K562 (cell line): ENCODE measurements around the gene YKT6. TPM values are rescaled to one million over a fixed set of nuclear protein-coding genes. Genes with fewer than 3 reads are reported as not detected.

Source experiments
- ATAC-seq: fragments of 200-7000 bp; cut with Tn5 transposase; 3 replicates; pipeline ENCODE4 v1.9.1; 2020; ENCODE audit warnings: moderate library complexity
- BruUV-seq: library from RNA; stranded (reverse); fragments of 400-500 nt; replicated peaks from 2 replicates; lab custom pipeline; 2021; lab: Mats Ljungman, UMichigan
- CTCF ChIA-PET: fragments of 300-600 bp; formaldehyde crosslinking; extraction: SDS; loops from one replicate; lab custom pipeline; 2021; ENCODE audit warnings: low intra/inter-chr PET ratio; lab: Yijun Ruan, JAX
- POLR2A ChIA-PET: fragments of 300-600, 350-650 bp; sonication (Branson Sonifier 250); formaldehyde crosslinking; extraction: SDS; loops from one replicate; lab custom pipeline; 2021; ENCODE audit warnings: antibody characterized with exemption, inconsistent platforms; lab: Yijun Ruan, JAX
- DNase-seq, 4 experiments: peaks; one replicate each; pipeline versions ENCODE4 v3.0.0 to v3.0.0-alpha.2; 2011 to 2018; ENCODE audit warnings: low spot score in 3 of 4, mixed read lengths in 3 of 4; ENCODE audit errors: extremely low read depth in 1 of 4
- FAIRE-seq: peaks from 2 replicates; lab custom pipeline; 2011; peaks lifted over from hg19 to GRCh38; lab: Jason Lieb, UNC
- H2AFZ ChIP-seq: 2 replicates; pipeline ENCODE4 v1.6.0; 2011; ENCODE audit warnings: low read depth, low read length, control low read depth, inconsistent platforms
- H3K27ac ChIP-seq: fragments of 200-600 bp; 3 replicates; pipeline ENCODE4 v1.8.0; 2011; ENCODE audit warnings: low read depth, mild to moderate bottlenecking, control low read depth, inconsistent platforms, low read length, moderate library complexity, mixed read lengths; ENCODE audit errors: extremely low read depth
- H3K27me3 ChIP-seq, 2 experiments: fragments of 300-600 bp in 1 of 2; 2 replicates in 1 of 2; 3 replicates in 1 of 2; pipeline versions ENCODE4 v1.6.0 to v1.8.0; 2011; ENCODE audit warnings: inconsistent platforms in 2 of 2, low read length in 2 of 2, mild to moderate bottlenecking in 1 of 2, mixed read lengths in 1 of 2, moderate library complexity in 1 of 2; ENCODE audit not compliant: control insufficient read depth in 2 of 2, insufficient read depth in 2 of 2
- H3K36me3 ChIP-seq: fragments of 300-600 bp; 3 replicates; pipeline ENCODE4 v1.8.0; 2011; ENCODE audit warnings: mild to moderate bottlenecking, low read length, inconsistent platforms; ENCODE audit not compliant: control insufficient read depth, insufficient read depth
- H3K4me1 ChIP-seq, 2 experiments: fragments of 200-600 bp in 1 of 2; replicated peaks in 1 of 2; 2 replicates in 1 of 2; 3 replicates in 1 of 2; pipeline versions ENCODE4 v1.5.1 to v1.8.0; 2011; ENCODE audit warnings: inconsistent platforms in 2 of 2, low read length in 2 of 2, mild to moderate bottlenecking in 1 of 2, mixed read lengths in 1 of 2, moderate library complexity in 1 of 2; ENCODE audit not compliant: control insufficient read depth in 2 of 2, insufficient read depth in 2 of 2
- H3K4me2 ChIP-seq: 2 replicates; pipeline ENCODE4 v1.6.1; 2011; ENCODE audit warnings: low read length, control low read depth, inconsistent platforms, mixed read lengths; ENCODE audit not compliant: insufficient read depth
- H3K4me3 ChIP-seq: fragments of 200-600 bp; sonication (generic), shearing (Covaris generic); 2 replicates; pipeline ENCODE4 v1.5.1; 2016; ENCODE audit warnings: control low read depth, inconsistent platforms
- H3K79me2 ChIP-seq: fragments of 200-600 bp; 3 replicates; pipeline ENCODE4 v1.8.0; 2011; ENCODE audit warnings: low read length, inconsistent platforms; ENCODE audit not compliant: control insufficient read depth, insufficient read depth
- H3K9ac ChIP-seq, 2 experiments: 2 replicates each; pipeline versions ENCODE4 v1.6.0 to v1.6.1; 2011; ENCODE audit warnings: low read depth in 2 of 2, low read length in 2 of 2, control low read depth in 1 of 2, inconsistent platforms in 1 of 2, mild to moderate bottlenecking in 1 of 2, mixed read lengths in 1 of 2; ENCODE audit not compliant: insufficient read depth in 1 of 2
- H3K9me1 ChIP-seq: one replicate; pipeline ENCODE4 v1.6.0; 2011; ENCODE audit warnings: inconsistent platforms, mild to moderate bottlenecking, low read length, moderate library complexity; ENCODE audit not compliant: control insufficient read depth, insufficient read depth
- H3K9me3 ChIP-seq: replicated peaks from 2 replicates; pipeline ENCODE4 v1.5.1; 2011; ENCODE audit warnings: low read depth, low read length, inconsistent platforms; ENCODE audit not compliant: control insufficient read depth, insufficient read depth
- H4K20me1 ChIP-seq: replicated peaks from 2 replicates; pipeline ENCODE4 v1.6.1; 2011; ENCODE audit warnings: low read length, inconsistent platforms, mixed read lengths; ENCODE audit not compliant: control insufficient read depth, insufficient read depth
- CBX3 ChIP-seq, 2 experiments: IDR thresholded peaks; 1 replicate in 1 of 2; 2 replicates in 1 of 2; pipeline ENCODE4 v1.6.1; 2012; ENCODE audit warnings: inconsistent platforms in 2 of 2, low read length in 2 of 2, borderline replicate concordance in 1 of 2, control low read depth in 1 of 2
- FUS ChIP-seq: fragments of 200-400 bp; formaldehyde crosslinking; optimal IDR thresholded peaks from 2 replicates; pipeline ENCODE3; 2017; ENCODE audit warnings: low read depth, low read length
- NBN ChIP-seq: fragments of 450-650 bp; IDR thresholded peaks from 2 replicates; pipeline ENCODE4 v1.6.1; 2016; ENCODE audit warnings: low read depth, mild to moderate bottlenecking
- RBM14 ChIP-seq: fragments of 200-400 bp; formaldehyde crosslinking; IDR thresholded peaks from 2 replicates; pipeline ENCODE4 v1.6.1; 2018; ENCODE audit warnings: low read depth, mild to moderate bottlenecking, low read length, moderate library complexity, borderline replicate concordance; ENCODE audit not compliant: insufficient read depth
- SOX6 ChIP-seq: fragments of 450-650 bp; IDR thresholded peaks from 2 replicates; pipeline ENCODE4 v1.6.1; 2014; ENCODE audit warnings: mild to moderate bottlenecking
- SREBF2 ChIP-seq: sonication (generic); formaldehyde crosslinking; IDR thresholded peaks from 2 replicates; pipeline ENCODE4 v1.4.0; 2020; ENCODE audit warnings: mild to moderate bottlenecking, missing genetic modification reagents
- TOE1 ChIP-seq, 2 experiments: fragments of 450-650 bp in 1 of 2; sonication (generic) in 1 of 2; formaldehyde crosslinking in 1 of 2; IDR thresholded peaks; 2 replicates each; pipeline versions ENCODE4 v1.7.1 to v1.8.0; 2016 to 2022; ENCODE audit warnings: borderline replicate concordance in 2 of 2, mild to moderate bottlenecking in 2 of 2, antibody characterized with exemption in 1 of 2, inconsistent platforms in 1 of 2, low read depth in 1 of 2, missing genetic modification reagents in 1 of 2, moderate library complexity in 1 of 2
- TSC22D4 ChIP-seq: fragments of 450-650 bp; IDR thresholded peaks from 2 replicates; pipeline ENCODE4 v1.6.1; 2016; ENCODE audit warnings: missing genetic modification characterization, missing biosample characterization, control low read depth
- ZNF384 ChIP-seq: IDR thresholded peaks from 2 replicates; pipeline ENCODE4 v1.6.1; 2012; ENCODE audit warnings: low read depth, low read length, improper control_type of control experiment
- ZNF408 ChIP-seq: fragments of 250-450 bp; sonication (Bioruptor Pico); IDR thresholded peaks from 2 replicates; pipeline ENCODE4 v1.4.0; 2020; ENCODE audit warnings: low read depth, mild to moderate bottlenecking, moderate library complexity
- WGBS: fragments of 100-300 bp; shearing (Covaris generic); methylation state at CpG from one replicate; pipeline ENCODE4 v1.1.6; 2016; ENCODE audit warnings: low coverage, mixed read lengths; ENCODE audit not compliant: insufficient coverage; ENCODE audit errors: missing lambda C conversion rate; 5-methylcytosine and 5-hydroxymethylcytosine counted together
- in situ Hi-C: fragments of 300-500 bp; cut with MboI; formaldehyde crosslinking; loops from 4 replicates; pipeline ENCODE4 v1.15.0; 2018; ENCODE audit warnings: inconsistent platforms, mixed read lengths
- intact Hi-C: fragments of 100-400 bp; cut with micrococcal nuclease; formaldehyde crosslinking; loops from 2 replicates; pipeline ENCODE4 v1.14.2; 2022
- polyA plus RNA-seq, 8 experiments: library from polyadenylated mRNA; depleted of rRNA in 4 of 8; stranded (reverse) in 5 of 8; unstranded in 3 of 8; fragments of >200 nt; fragmentation: Nextera tagmentation in 2 of 8; fragmentation: Illumina TruSeq in 1 of 8; extraction: Ambion mirVana in 2 of 8; extraction: Trizol in 1 of 8; gene quantifications; 2 replicates each; pipeline versions ENCODE4 v1.2.1 to v1.2.3, GENCODE V29; 2011 to 2014; ENCODE audit warnings: inconsistent platforms in 1 of 8, missing spikeins in 1 of 8
- total RNA-seq, 7 experiments: library from RNA; depleted of rRNA in 6 of 7; stranded (reverse); fragments of >200 nt in 6 of 7; fragmentation: Illumina TruSeq in 2 of 7; extraction: Trizol in 2 of 7; gene quantifications; 2 replicates each; pipeline versions ENCODE4 v1.2.1 to v1.2.3, GENCODE V29; 2011 to 2021; ENCODE audit warnings: low replicate concordance in 1 of 7
- TF ChIP-seq, protein P1 (sequence below): sonication (generic); formaldehyde crosslinking; IDR thresholded peaks from 2 replicates; pipeline ENCODE4 v1.9.0; 2022; ENCODE audit warnings: mild to moderate bottlenecking, missing genetic modification reagents
- TF ChIP-seq, protein P2 (sequence below): fragments of 450-650 bp; formaldehyde crosslinking; IDR thresholded peaks from 2 replicates; pipeline ENCODE4 v1.4.0; 2020; ENCODE audit warnings: mild to moderate bottlenecking, moderate library complexity
- TF ChIP-seq, protein P3 (sequence below): fragments of 450-650 bp; IDR thresholded peaks from 2 replicates; pipeline ENCODE4 v1.6.1; 2017; ENCODE audit warnings: antibody characterized with exemption, mild to moderate bottlenecking

Gene YKT6
- total and polyA plus RNA-seq, 9 of the 15 experiments (the other 6 are each of a cell fraction or from before 2014, with no cell fraction given): 1.6 to 90.6 (median 75.1) TPM

DNA sequence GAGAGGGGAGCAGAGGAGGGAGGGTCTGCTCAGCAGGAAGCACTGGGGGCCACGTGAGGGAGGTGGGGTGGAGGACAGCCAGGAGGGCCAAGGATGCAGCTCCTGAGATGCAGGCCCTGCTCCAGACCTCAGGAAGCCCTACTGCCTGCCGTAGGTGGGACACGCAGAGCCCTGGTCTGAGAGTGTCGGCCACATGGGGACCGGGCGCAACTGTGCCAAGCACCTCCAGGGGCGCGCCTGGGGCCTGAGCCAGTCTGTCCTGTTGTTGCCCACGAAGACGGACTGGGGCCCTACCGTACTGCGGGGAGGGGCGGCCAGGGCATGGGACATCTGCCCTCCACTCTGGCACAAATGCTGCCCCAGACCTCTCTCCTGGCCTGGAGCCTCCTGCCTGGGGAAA lies 31.6 kb downstream of the YKT6 start:
- intact Hi-C loops: no loop called here
- Histone ChIP-seq H3K9me1 (no peaks in the 10 kb centered on the region), H3K27me3 (peaks cover 23 to 93% of the 10 kb centered on the region in 2 experiments; a peak in 4 of 5 replicates), H4K20me1 (peaks cover 9% of the 10 kb centered on the region; the same call in 1 of the 2 replicates), H3K9me3 (no peaks in the 10 kb centered on the region), H3K4me1 (peaks cover 0 to 52% of the 10 kb centered on the region in 2 experiments; a peak in 2 of 5 replicates), H2AFZ (no peak overlapping the region), H3K4me3 (no peak overlapping the region), H3K36me3 (no peaks in the 10 kb centered on the region), H3K79me2 (no peaks in the 10 kb centered on the region), H3K9ac (no peak overlapping the region), H3K27ac (no peak overlapping the region), H3K4me2 (no peak overlapping the region)
- POLR2A ChIA-PET: interaction anchor here (0.6 kb wide), 1 partner anchor 10 kb away, joined by 3 read pairs; no protein-coding TSS in a partner anchor
- no peak for ATAC-seq
- DNase-seq: no peak
- in situ Hi-C loops: no loop called here
- CTCF ChIA-PET: no interaction called here
- no TSS peak for BruUV-seq
- WGBS: 12% methylated on average over 9 of the region's 13 CpGs
- FAIRE-seq: no peak
- TF ChIP-seq, protein P1, sequence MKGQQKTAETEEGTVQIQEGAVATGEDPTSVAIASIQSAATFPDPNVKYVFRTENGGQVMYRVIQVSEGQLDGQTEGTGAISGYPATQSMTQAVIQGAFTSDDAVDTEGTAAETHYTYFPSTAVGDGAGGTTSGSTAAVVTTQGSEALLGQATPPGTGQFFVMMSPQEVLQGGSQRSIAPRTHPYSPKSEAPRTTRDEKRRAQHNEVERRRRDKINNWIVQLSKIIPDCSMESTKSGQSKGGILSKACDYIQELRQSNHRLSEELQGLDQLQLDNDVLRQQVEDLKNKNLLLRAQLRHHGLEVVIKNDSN (CRISPR knock-in tag): no peak
- TF ChIP-seq SREBF2 (CRISPR knock-in tag) (no peak), CBX3 (IDR thresholded peaks at IDR 0.05; ENCODE audit: borderline replicate concordance in 1 of 2, low read length in 2 of 2) (no peak), TSC22D4 (tag) (no peak), SOX6 (no peak), ZNF408 (no peak), RBM14 (no peak), NBN (no peak), FUS (no peak), ZNF384 (no peak), TOE1 (IDR thresholded peaks at IDR 0.05; ENCODE audit: borderline replicate concordance) (no peak), TOE1 (CRISPR knock-in tag; IDR thresholded peaks at IDR 0.05; ENCODE audit: borderline replicate concordance, low read depth) (no peak)
- TF ChIP-seq, protein P2, sequence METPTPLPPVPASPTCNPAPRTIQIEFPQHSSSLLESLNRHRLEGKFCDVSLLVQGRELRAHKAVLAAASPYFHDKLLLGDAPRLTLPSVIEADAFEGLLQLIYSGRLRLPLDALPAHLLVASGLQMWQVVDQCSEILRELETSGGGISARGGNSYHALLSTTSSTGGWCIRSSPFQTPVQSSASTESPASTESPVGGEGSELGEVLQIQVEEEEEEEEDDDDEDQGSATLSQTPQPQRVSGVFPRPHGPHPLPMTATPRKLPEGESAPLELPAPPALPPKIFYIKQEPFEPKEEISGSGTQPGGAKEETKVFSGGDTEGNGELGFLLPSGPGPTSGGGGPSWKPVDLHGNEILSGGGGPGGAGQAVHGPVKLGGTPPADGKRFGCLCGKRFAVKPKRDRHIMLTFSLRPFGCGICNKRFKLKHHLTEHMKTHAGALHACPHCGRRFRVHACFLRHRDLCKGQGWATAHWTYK (CRISPR knock-in tag): no peak
- TF ChIP-seq, protein P3, sequence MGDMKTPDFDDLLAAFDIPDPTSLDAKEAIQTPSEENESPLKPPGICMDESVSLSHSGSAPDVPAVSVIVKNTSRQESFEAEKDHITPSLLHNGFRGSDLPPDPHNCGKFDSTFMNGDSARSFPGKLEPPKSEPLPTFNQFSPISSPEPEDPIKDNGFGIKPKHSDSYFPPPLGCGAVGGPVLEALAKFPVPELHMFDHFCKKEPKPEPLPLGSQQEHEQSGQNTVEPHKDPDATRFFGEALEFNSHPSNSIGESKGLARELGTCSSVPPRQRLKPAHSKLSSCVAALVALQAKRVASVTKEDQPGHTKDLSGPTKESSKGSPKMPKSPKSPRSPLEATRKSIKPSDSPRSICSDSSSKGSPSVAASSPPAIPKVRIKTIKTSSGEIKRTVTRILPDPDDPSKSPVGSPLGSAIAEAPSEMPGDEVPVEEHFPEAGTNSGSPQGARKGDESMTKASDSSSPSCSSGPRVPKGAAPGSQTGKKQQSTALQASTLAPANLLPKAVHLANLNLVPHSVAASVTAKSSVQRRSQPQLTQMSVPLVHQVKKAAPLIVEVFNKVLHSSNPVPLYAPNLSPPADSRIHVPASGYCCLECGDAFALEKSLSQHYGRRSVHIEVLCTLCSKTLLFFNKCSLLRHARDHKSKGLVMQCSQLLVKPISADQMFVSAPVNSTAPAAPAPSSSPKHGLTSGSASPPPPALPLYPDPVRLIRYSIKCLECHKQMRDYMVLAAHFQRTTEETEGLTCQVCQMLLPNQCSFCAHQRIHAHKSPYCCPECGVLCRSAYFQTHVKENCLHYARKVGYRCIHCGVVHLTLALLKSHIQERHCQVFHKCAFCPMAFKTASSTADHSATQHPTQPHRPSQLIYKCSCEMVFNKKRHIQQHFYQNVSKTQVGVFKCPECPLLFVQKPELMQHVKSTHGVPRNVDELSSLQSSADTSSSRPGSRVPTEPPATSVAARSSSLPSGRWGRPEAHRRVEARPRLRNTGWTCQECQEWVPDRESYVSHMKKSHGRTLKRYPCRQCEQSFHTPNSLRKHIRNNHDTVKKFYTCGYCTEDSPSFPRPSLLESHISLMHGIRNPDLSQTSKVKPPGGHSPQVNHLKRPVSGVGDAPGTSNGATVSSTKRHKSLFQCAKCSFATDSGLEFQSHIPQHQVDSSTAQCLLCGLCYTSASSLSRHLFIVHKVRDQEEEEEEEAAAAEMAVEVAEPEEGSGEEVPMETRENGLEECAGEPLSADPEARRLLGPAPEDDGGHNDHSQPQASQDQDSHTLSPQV: no peak
